Measurements from ENCODE around the gene AGRP.

Gene AGRP

GRCh38 chr16:67446968-67447507, 36.3 kb downstream of the AGRP start:
- H3K36me3 ChIP-seq (ENCODE audit: control insufficient read depth in 1 of 2, insufficient read depth in 2 of 2, low read length in 2 of 2) = peaks cover 9 to 60% of the 10 kb centered on the region in 2 donors
- H3K27ac ChIP-seq (ENCODE audit: low read depth, low read length) = peak overlapping the region; percentile 55
- peaks cover 95 to 97% of the 10 kb centered on the region in 2 donors for H3K4me1 ChIP-seq (ENCODE audit: control insufficient read depth in 1 of 2, insufficient read depth in 2 of 2, low read length in 2 of 2)
- no peaks in the 10 kb centered on the region for H3K9me3 ChIP-seq (ENCODE audit: control insufficient read depth in 1 of 2, low read length in 2 of 2)
- peak overlapping the region in 1 of 2 donors; percentile 1 for H3K4me3 ChIP-seq (ENCODE audit: low read depth in 1 of 2, low read length in 2 of 2)
- H3K9ac ChIP-seq (ENCODE audit: low read depth in 1 of 2, low read length in 2 of 2) = peak overlapping the region; percentile 55 to 62
- H3K27me3 ChIP-seq (ENCODE audit: control insufficient read depth in 1 of 2, insufficient read depth in 2 of 2, low read length in 2 of 2) = no peaks in the 10 kb centered on the region

GRCh38 chr16:67445913-67446907, 37.1 kb downstream of the AGRP start:
- Histone ChIP-seq H3K9ac (ENCODE audit: low read depth in 1 of 2, low read length in 2 of 2) (peak overlapping the region; percentile 62 to 68), H3K4me1 (ENCODE audit: control insufficient read depth in 1 of 2, insufficient read depth in 2 of 2, low read length in 2 of 2) (peaks cover 94 to 95% of the 10 kb centered on the region in 2 donors), H3K36me3 (ENCODE audit: control insufficient read depth in 1 of 2, insufficient read depth in 2 of 2, low read length in 2 of 2) (peaks cover 9 to 55% of the 10 kb centered on the region in 2 donors), H3K4me3 (ENCODE audit: low read depth in 1 of 2, low read length in 2 of 2) (peak overlapping the region in 1 of 2 donors; percentile 1), H3K27ac (ENCODE audit: low read depth, low read length) (peak overlapping the region; percentile 13), H3K9me3 (ENCODE audit: control insufficient read depth in 1 of 2, low read length in 2 of 2) (no peaks in the 10 kb centered on the region), H3K27me3 (ENCODE audit: control insufficient read depth in 1 of 2, insufficient read depth in 2 of 2, low read length in 2 of 2) (no peaks in the 10 kb centered on the region)

GRCh38 chr16:67445441-67445912, 37.9 kb downstream of the AGRP start:
- peaks cover 94% of the 10 kb centered on the region in 2 donors for H3K4me1 ChIP-seq (ENCODE audit: control insufficient read depth in 1 of 2, insufficient read depth in 2 of 2, low read length in 2 of 2)
- H3K36me3 ChIP-seq (ENCODE audit: control insufficient read depth in 1 of 2, insufficient read depth in 2 of 2, low read length in 2 of 2) = peaks cover 11 to 51% of the 10 kb centered on the region in 2 donors
- H3K4me3 ChIP-seq (ENCODE audit: low read depth in 1 of 2, low read length in 2 of 2) = peak overlapping the region in 1 of 2 donors; percentile 1
- H3K27ac ChIP-seq (ENCODE audit: low read depth, low read length) = peak overlapping the region; percentile 13
- no peaks in the 10 kb centered on the region for H3K9me3 ChIP-seq (ENCODE audit: control insufficient read depth in 1 of 2, low read length in 2 of 2)
- peak overlapping the region; percentile 62 to 68 for H3K9ac ChIP-seq (ENCODE audit: low read depth in 1 of 2, low read length in 2 of 2)
- no peaks in the 10 kb centered on the region for H3K27me3 ChIP-seq (ENCODE audit: control insufficient read depth in 1 of 2, insufficient read depth in 2 of 2, low read length in 2 of 2)

- Histone ChIP-seq H3K27me3 (ENCODE audit: control insufficient read depth in 1 of 2, insufficient read depth in 2 of 2, low read length in 2 of 2) (no peaks in the 10 kb centered on the region), H3K4me1 (ENCODE audit: control insufficient read depth in 1 of 2, insufficient read depth in 2 of 2, low read length in 2 of 2) (peaks cover 95 to 96% of the 10 kb centered on the region in 2 donors), H3K4me3 (ENCODE audit: low read depth in 1 of 2, low read length in 2 of 2) (no peak overlapping the region), H3K9ac (ENCODE audit: low read depth in 1 of 2, low read length in 2 of 2) (peak overlapping the region; percentile 62 to 68), H3K9me3 (ENCODE audit: control insufficient read depth in 1 of 2, low read length in 2 of 2) (no peaks in the 10 kb centered on the region), H3K27ac (ENCODE audit: low read depth, low read length) (no peak overlapping the region), H3K36me3 (ENCODE audit: control insufficient read depth in 1 of 2, insufficient read depth in 2 of 2, low read length in 2 of 2) (peaks cover 13 to 47% of the 10 kb centered on the region in 2 donors)
Measured at GRCh38 chr16:67445126-67445426, 38.3 kb downstream of the AGRP start.

- no peak overlapping the region for H3K4me3 ChIP-seq (ENCODE audit: low read depth in 1 of 2, low read length in 2 of 2)
- no peaks in the 10 kb centered on the region for H3K9me3 ChIP-seq (ENCODE audit: control insufficient read depth in 1 of 2, low read length in 2 of 2)
- no peaks in the 10 kb centered on the region for H3K27me3 ChIP-seq (ENCODE audit: control insufficient read depth in 1 of 2, insufficient read depth in 2 of 2, low read length in 2 of 2)
- peak overlapping the region; percentile 34 to 68 for H3K9ac ChIP-seq (ENCODE audit: low read depth in 1 of 2, low read length in 2 of 2)
- peaks cover 90% of the 10 kb centered on the region in 2 donors for H3K4me1 ChIP-seq (ENCODE audit: control insufficient read depth in 1 of 2, insufficient read depth in 2 of 2, low read length in 2 of 2)
- no peak overlapping the region for H3K27ac ChIP-seq (ENCODE audit: low read depth, low read length)
- peaks cover 13 to 43% of the 10 kb centered on the region in 2 donors for H3K36me3 ChIP-seq (ENCODE audit: control insufficient read depth in 1 of 2, insufficient read depth in 2 of 2, low read length in 2 of 2)
Measured at GRCh38 chr16:67444259-67445125, 38.9 kb downstream of the AGRP start.

- no peaks in the 10 kb centered on the region for H3K9me3 ChIP-seq (ENCODE audit: control insufficient read depth in 1 of 2, low read length in 2 of 2)
- peaks cover 78% of the 10 kb centered on the region in 2 donors for H3K4me1 ChIP-seq (ENCODE audit: control insufficient read depth in 1 of 2, insufficient read depth in 2 of 2, low read length in 2 of 2)
- peaks cover 23 to 51% of the 10 kb centered on the region in 2 donors for H3K36me3 ChIP-seq (ENCODE audit: control insufficient read depth in 1 of 2, insufficient read depth in 2 of 2, low read length in 2 of 2)
- no peaks in the 10 kb centered on the region for H3K27me3 ChIP-seq (ENCODE audit: control insufficient read depth in 1 of 2, insufficient read depth in 2 of 2, low read length in 2 of 2)
- no peak overlapping the region for H3K4me3 ChIP-seq (ENCODE audit: low read depth in 1 of 2, low read length in 2 of 2)
- no peak overlapping the region for H3K27ac ChIP-seq (ENCODE audit: low read depth, low read length)
- H3K9ac ChIP-seq (ENCODE audit: low read depth in 1 of 2, low read length in 2 of 2) = peak overlapping the region; percentile 8 to 43
Measured at GRCh38 chr16:67443265-67443664, 40.1 kb downstream of the AGRP start.

- Histone ChIP-seq H3K4me3 (ENCODE audit: low read depth in 1 of 2, low read length in 2 of 2) (no peak overlapping the region), H3K27ac (ENCODE audit: low read depth, low read length) (peak overlapping the region; percentile 48), H3K4me1 (ENCODE audit: control insufficient read depth in 1 of 2, insufficient read depth in 2 of 2, low read length in 2 of 2) (peaks cover 72 to 74% of the 10 kb centered on the region in 2 donors), H3K36me3 (ENCODE audit: control insufficient read depth in 1 of 2, insufficient read depth in 2 of 2, low read length in 2 of 2) (peaks cover 28 to 57% of the 10 kb centered on the region in 2 donors), H3K9me3 (ENCODE audit: control insufficient read depth in 1 of 2, low read length in 2 of 2) (no peaks in the 10 kb centered on the region), H3K27me3 (ENCODE audit: control insufficient read depth in 1 of 2, insufficient read depth in 2 of 2, low read length in 2 of 2) (no peaks in the 10 kb centered on the region), H3K9ac (ENCODE audit: low read depth in 1 of 2, low read length in 2 of 2) (peak overlapping the region; percentile 8 to 43)
Measured at GRCh38 chr16:67442581-67443255, 40.6 kb downstream of the AGRP start.

GRCh38 chr16:67441907-67442306, 41.4 kb downstream of the AGRP start:
- Histone ChIP-seq H3K9ac (ENCODE audit: low read depth in 1 of 2, low read length in 2 of 2) (peak overlapping the region; percentile 62 to 71), H3K4me3 (ENCODE audit: low read depth in 1 of 2, low read length in 2 of 2) (no peak overlapping the region), H3K4me1 (ENCODE audit: control insufficient read depth in 1 of 2, insufficient read depth in 2 of 2, low read length in 2 of 2) (peaks cover 64 to 65% of the 10 kb centered on the region in 2 donors), H3K27me3 (ENCODE audit: control insufficient read depth in 1 of 2, insufficient read depth in 2 of 2, low read length in 2 of 2) (no peaks in the 10 kb centered on the region), H3K27ac (ENCODE audit: low read depth, low read length) (peak overlapping the region; percentile 82), H3K36me3 (ENCODE audit: control insufficient read depth in 1 of 2, insufficient read depth in 2 of 2, low read length in 2 of 2) (peaks cover 30 to 65% of the 10 kb centered on the region in 2 donors), H3K9me3 (ENCODE audit: control insufficient read depth in 1 of 2, low read length in 2 of 2) (no peaks in the 10 kb centered on the region)

- Histone ChIP-seq H3K9ac (ENCODE audit: low read depth in 1 of 2, low read length in 2 of 2) (peak overlapping the region; percentile 67 to 71), H3K27me3 (ENCODE audit: control insufficient read depth in 1 of 2, insufficient read depth in 2 of 2, low read length in 2 of 2) (no peaks in the 10 kb centered on the region), H3K4me3 (ENCODE audit: low read depth in 1 of 2, low read length in 2 of 2) (peak overlapping the region in 1 of 2 donors; percentile 29), H3K9me3 (ENCODE audit: control insufficient read depth in 1 of 2, low read length in 2 of 2) (no peaks in the 10 kb centered on the region), H3K36me3 (ENCODE audit: control insufficient read depth in 1 of 2, insufficient read depth in 2 of 2, low read length in 2 of 2) (peaks cover 34 to 69% of the 10 kb centered on the region in 2 donors), H3K4me1 (ENCODE audit: control insufficient read depth in 1 of 2, insufficient read depth in 2 of 2, low read length in 2 of 2) (peaks cover 58 to 60% of the 10 kb centered on the region in 2 donors), H3K27ac (ENCODE audit: low read depth, low read length) (peak overlapping the region; percentile 82)
Measured at GRCh38 chr16:67441271-67441753, 42.0 kb downstream of the AGRP start.

Measured in duodenal mucosa (tissue), 2 donors.